ENCODE data around the gene SLC25A53.

The SLC25A53 gene

DNA sequence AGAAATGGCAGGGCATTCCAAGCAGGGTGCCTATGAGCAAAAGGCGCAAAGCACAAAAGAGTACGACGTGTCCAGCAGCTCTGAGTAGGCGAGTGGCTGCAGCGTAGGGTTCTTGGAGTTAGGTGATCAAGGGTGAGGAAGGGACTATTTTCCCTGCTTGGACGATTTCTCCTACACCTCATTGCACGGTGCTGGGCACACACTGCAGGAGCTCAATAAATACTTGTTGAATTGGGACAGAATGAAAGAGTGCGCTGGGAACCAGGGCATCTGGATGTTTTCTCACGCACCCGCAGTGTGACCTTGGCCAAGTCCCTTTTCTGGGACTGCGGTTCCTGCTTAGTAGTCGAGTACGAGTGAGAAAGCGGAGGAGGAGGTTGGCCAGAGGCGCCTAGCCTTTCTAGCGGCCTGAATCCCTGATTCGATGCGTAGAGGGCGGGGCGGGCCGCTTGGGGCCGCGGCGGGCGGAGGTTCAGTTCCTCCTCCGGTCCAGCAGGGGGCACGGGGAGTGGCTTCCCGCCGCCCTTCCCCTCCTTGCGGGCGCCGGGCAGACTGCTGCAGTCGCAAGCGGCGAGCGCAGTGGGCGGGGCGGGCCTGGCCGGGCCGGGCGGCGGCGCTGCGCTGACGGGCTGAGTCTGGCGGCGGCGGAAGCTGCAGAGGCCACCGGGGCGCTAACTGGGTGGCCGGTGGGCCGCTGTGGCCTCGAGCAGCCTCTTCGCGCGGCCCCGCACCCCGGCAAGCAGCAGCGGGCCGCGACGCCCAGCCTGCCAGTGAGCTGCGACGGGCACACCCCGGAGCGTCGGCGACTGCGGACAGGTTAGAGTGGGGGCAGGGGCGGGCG lies 9.3 kb upstream of the SLC25A53 start, which contains the start of gene FAM199X (continued):
- TF ChIP-seq, protein P1, sequence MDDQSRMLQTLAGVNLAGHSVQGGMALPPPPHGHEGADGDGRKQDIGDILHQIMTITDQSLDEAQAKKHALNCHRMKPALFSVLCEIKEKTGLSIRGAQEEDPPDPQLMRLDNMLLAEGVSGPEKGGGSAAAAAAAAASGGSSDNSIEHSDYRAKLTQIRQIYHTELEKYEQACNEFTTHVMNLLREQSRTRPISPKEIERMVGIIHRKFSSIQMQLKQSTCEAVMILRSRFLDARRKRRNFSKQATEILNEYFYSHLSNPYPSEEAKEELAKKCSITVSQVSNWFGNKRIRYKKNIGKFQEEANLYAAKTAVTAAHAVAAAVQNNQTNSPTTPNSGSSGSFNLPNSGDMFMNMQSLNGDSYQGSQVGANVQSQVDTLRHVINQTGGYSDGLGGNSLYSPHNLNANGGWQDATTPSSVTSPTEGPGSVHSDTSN (CRISPR knock-in tag; IDR thresholded peaks at IDR 0.05) = peak; percentile 20; the same call in 1 of the 2 replicates
- TF ChIP-seq ZNF777 (tag by site-specific recombination; IDR thresholded peaks at IDR 0.05; ENCODE audit: borderline replicate concordance) = no peak
- TF ChIP-seq ZNF239 (tag by site-specific recombination; IDR thresholded peaks at IDR 0.05) = no peak
- no peak for TF ChIP-seq ZNF624 (tag by site-specific recombination; IDR thresholded peaks at IDR 0.05)
- no peak for TF ChIP-seq ZNF175 (tag by site-specific recombination; IDR thresholded peaks at IDR 0.05)
- 0 out of 2 replicates have a peak, but pooled peaks have one; percentile 52 for TF ChIP-seq KLF9 (tag by site-specific recombination; IDR thresholded peaks at IDR 0.05; ENCODE audit: low read depth)
- TF ChIP-seq ZNF433 (tag by site-specific recombination; IDR thresholded peaks at IDR 0.05; ENCODE audit: low read depth) = no peak
- TF ChIP-seq ZBTB20 (tag by site-specific recombination; IDR thresholded peaks at IDR 0.05) = peak; percentile 98
- TF ChIP-seq, protein P2, sequence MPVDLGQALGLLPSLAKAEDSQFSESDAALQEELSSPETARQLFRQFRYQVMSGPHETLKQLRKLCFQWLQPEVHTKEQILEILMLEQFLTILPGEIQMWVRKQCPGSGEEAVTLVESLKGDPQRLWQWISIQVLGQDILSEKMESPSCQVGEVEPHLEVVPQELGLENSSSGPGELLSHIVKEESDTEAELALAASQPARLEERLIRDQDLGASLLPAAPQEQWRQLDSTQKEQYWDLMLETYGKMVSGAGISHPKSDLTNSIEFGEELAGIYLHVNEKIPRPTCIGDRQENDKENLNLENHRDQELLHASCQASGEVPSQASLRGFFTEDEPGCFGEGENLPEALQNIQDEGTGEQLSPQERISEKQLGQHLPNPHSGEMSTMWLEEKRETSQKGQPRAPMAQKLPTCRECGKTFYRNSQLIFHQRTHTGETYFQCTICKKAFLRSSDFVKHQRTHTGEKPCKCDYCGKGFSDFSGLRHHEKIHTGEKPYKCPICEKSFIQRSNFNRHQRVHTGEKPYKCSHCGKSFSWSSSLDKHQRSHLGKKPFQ (tag by site-specific recombination; IDR thresholded peaks at IDR 0.05) = no peak
- TF ChIP-seq RBAK (tag by site-specific recombination; IDR thresholded peaks at IDR 0.05) = no peak
- no peak for TF ChIP-seq OSR2 (tag by site-specific recombination; IDR thresholded peaks at IDR 0.05)
- no peak for TF ChIP-seq KLF16 (tag by site-specific recombination; IDR thresholded peaks at IDR 0.05)
- TF ChIP-seq ZNF561 (tag by site-specific recombination; IDR thresholded peaks at IDR 0.05; ENCODE audit: borderline replicate concordance) = peak; percentile 17; the same call in 1 of the 2 replicates
- TF ChIP-seq, protein P3, sequence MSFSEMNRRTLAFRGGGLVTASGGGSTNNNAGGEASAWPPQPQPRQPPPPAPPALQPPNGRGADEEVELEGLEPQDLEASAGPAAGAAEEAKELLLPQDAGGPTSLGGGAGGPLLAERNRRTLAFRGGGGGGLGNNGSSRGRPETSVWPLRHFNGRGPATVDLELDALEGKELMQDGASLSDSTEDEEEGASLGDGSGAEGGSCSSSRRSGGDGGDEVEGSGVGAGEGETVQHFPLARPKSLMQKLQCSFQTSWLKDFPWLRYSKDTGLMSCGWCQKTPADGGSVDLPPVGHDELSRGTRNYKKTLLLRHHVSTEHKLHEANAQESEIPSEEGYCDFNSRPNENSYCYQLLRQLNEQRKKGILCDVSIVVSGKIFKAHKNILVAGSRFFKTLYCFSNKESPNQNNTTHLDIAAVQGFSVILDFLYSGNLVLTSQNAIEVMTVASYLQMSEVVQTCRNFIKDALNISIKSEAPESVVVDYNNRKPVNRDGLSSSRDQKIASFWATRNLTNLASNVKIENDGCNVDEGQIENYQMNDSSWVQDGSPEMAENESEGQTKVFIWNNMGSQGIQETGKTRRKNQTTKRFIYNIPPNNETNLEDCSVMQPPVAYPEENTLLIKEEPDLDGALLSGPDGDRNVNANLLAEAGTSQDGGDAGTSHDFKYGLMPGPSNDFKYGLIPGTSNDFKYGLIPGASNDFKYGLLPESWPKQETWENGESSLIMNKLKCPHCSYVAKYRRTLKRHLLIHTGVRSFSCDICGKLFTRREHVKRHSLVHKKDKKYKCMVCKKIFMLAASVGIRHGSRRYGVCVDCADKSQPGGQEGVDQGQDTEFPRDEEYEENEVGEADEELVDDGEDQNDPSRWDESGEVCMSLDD (tag by site-specific recombination; IDR thresholded peaks at IDR 0.05) = no peak
- no peak for TF ChIP-seq YY1 (tag by site-specific recombination; IDR thresholded peaks at IDR 0.05)
- no peak for TF ChIP-seq ZNF202 (tag by site-specific recombination; IDR thresholded peaks at IDR 0.05; ENCODE audit: borderline replicate concordance)
- no peak for TF ChIP-seq PRDM6 (tag by site-specific recombination; IDR thresholded peaks at IDR 0.05)
- TF ChIP-seq ATF2 (tag by site-specific recombination; IDR thresholded peaks at IDR 0.05; ENCODE audit: low read depth) = no peak
- TF ChIP-seq, protein P4, sequence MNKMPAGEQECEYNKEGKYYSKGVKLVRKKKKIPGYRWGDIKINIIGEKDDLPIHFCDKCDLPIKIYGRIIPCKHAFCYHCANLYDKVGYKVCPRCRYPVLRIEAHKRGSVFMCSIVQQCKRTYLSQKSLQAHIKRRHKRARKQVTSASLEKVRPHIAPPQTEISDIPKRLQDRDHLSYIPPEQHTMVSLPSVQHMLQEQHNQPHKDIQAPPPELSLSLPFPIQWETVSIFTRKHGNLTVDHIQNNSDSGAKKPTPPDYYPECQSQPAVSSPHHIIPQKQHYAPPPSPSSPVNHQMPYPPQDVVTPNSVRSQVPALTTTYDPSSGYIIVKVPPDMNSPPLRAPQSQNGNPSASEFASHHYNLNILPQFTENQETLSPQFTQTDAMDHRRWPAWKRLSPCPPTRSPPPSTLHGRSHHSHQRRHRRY (tag by site-specific recombination; IDR thresholded peaks at IDR 0.05) = no peak
- TF ChIP-seq, protein P5, sequence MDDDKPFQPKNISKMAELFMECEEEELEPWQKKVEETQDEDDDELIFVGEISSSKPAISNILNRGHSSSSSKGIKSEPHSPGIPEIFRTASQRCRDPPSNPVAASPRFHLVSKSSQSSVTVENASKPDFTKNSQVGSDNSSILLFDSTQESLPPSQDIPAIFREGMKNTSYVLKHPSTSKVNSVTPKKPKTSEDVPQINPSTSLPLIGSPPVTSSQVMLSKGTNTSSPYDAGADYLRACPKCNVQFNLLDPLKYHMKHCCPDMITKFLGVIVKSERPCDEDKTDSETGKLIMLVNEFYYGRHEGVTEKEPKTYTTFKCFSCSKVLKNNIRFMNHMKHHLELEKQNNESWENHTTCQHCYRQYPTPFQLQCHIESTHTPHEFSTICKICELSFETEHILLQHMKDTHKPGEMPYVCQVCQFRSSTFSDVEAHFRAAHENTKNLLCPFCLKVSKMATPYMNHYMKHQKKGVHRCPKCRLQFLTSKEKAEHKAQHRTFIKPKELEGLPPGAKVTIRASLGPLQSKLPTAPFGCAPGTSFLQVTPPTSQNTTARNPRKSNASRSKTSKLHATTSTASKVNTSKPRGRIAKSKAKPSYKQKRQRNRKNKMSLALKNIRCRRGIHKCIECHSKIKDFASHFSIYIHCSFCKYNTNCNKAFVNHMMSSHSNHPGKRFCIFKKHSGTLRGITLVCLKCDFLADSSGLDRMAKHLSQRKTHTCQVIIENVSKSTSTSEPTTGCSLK (tag by site-specific recombination; IDR thresholded peaks at IDR 0.05) = no peak
- no peak for TF ChIP-seq ZNF776 (tag by site-specific recombination; IDR thresholded peaks at IDR 0.05; ENCODE audit: borderline replicate concordance)
- TF ChIP-seq SP7 (tag by site-specific recombination; IDR thresholded peaks at IDR 0.05) = no peak
- TF ChIP-seq PRDM1 (tag by site-specific recombination; IDR thresholded peaks at IDR 0.05) = peak; percentile 57
- no peak; the same call in 1 of the 2 replicates for TF ChIP-seq ZNF394 (tag by site-specific recombination; IDR thresholded peaks at IDR 0.05; ENCODE audit: borderline replicate concordance)
- TF ChIP-seq ZNF10 (tag by site-specific recombination; IDR thresholded peaks at IDR 0.05) = peak; percentile 84
- peak; percentile 97 for TF ChIP-seq TRIM28 (IDR thresholded peaks at IDR 0.05; ENCODE audit: borderline replicate concordance, low read length)
- TF ChIP-seq ZNF621 (tag by site-specific recombination; IDR thresholded peaks at IDR 0.05) = no peak
- TF ChIP-seq ZNF501 (tag by site-specific recombination; IDR thresholded peaks at IDR 0.05) = no peak; the same call in 1 of the 2 replicates

Data from HEK293 (cell line).